CD8-positive, alpha-beta memory T cell (primary cell): ENCODE measurements around the gene BCAN. TPM values are rescaled to one million over a fixed set of nuclear protein-coding genes. Genes with fewer than 3 reads are reported as not detected.

Experiments
- CTCF ChIA-PET: fragments of 350-600 bp; sonication (Branson Sonifier 250); formaldehyde crosslinking; loops from one replicate; lab custom pipeline; 2021; ENCODE audit warnings: antibody characterized with exemption; lab: Charles Lee
- POLR2A ChIA-PET: fragments of 350-600 bp; sonication (Branson Sonifier 250); formaldehyde crosslinking; loops from one replicate; lab custom pipeline; 2021; ENCODE audit warnings: antibody characterized with exemption; lab: Charles Lee
- DNase-seq, 5 donors: peaks; one replicate each; pipeline versions ENCODE4 v3.0.0 to v3.0.0-alpha.2; 2020 to 2022; ENCODE audit warnings: mixed read lengths in 1 of 5
- H3K27ac ChIP-seq: one replicate; pipeline ENCODE4 v1.7.0; 2013; ENCODE audit warnings: low read depth, mild to moderate bottlenecking, low read length, moderate library complexity
- H3K27me3 ChIP-seq: 2 replicates; pipeline ENCODE4 v1.7.0; 2013; ENCODE audit warnings: low read length, mild to moderate bottlenecking; ENCODE audit not compliant: insufficient read depth, poor library complexity, severe bottlenecking
- H3K36me3 ChIP-seq: 2 replicates; pipeline ENCODE4 v1.7.0; 2013; ENCODE audit warnings: mild to moderate bottlenecking, low read length, moderate library complexity; ENCODE audit not compliant: insufficient read depth
- H3K4me1 ChIP-seq: 2 replicates; pipeline ENCODE4 v1.7.0; 2013; ENCODE audit warnings: mild to moderate bottlenecking, low read length, moderate library complexity; ENCODE audit not compliant: insufficient read depth
- H3K4me3 ChIP-seq: 2 replicates; pipeline ENCODE4 v1.7.0; 2013; ENCODE audit warnings: mild to moderate bottlenecking, low read length
- H3K9me3 ChIP-seq: 2 replicates; pipeline ENCODE4 v1.7.0; 2013; ENCODE audit warnings: mild to moderate bottlenecking, low read length
- H3K27ac Mint-ChIP-seq, 8 donors: one replicate each; pipeline ENCODE4 v1.8.0; 2020 to 2021; ENCODE audit warnings: mixed read lengths in 8 of 8, mild to moderate bottlenecking in 6 of 8, inconsistent platforms in 3 of 8, moderate library complexity in 3 of 8
- H3K27me3 Mint-ChIP-seq, 2 donors: one replicate each; pipeline ENCODE4 v1.8.0; 2020 to 2021; ENCODE audit warnings: mixed read lengths in 2 of 2, mild to moderate bottlenecking in 1 of 2, moderate library complexity in 1 of 2
- H3K36me3 Mint-ChIP-seq, 3 donors: one replicate each; pipeline ENCODE4 v1.8.0; 2020 to 2021; ENCODE audit warnings: mixed read lengths in 3 of 3, inconsistent platforms in 1 of 3, mild to moderate bottlenecking in 1 of 3
- H3K4me1 Mint-ChIP-seq, 3 donors: one replicate each; pipeline ENCODE4 v1.8.0; 2020 to 2021; ENCODE audit warnings: mixed read lengths in 3 of 3, inconsistent platforms in 1 of 3, mild to moderate bottlenecking in 1 of 3
- H3K4me3 Mint-ChIP-seq, 7 donors: one replicate each; pipeline ENCODE4 v1.8.0; 2020 to 2021; ENCODE audit warnings: mixed read lengths in 7 of 7, mild to moderate bottlenecking in 6 of 7, moderate library complexity in 4 of 7, inconsistent platforms in 2 of 7
- H3K9me3 Mint-ChIP-seq, 5 donors: one replicate each; pipeline ENCODE4 v1.8.0; 2020 to 2022; ENCODE audit warnings: mixed read lengths in 5 of 5, mild to moderate bottlenecking in 3 of 5, moderate library complexity in 2 of 5, inconsistent platforms in 1 of 5
- polyA plus RNA-seq: library from polyadenylated mRNA; unstranded; fragments of 300-500 nt; fragmentation: Illumina TruSeq; gene quantifications from one replicate; pipeline ENCODE4 v1.2.3, GENCODE V29; 2021
- total RNA-seq, 2 experiments: library from RNA; stranded (reverse); gene quantifications; one replicate each; pipeline ENCODE4 v1.2.3, GENCODE V29; 2021

The BCAN gene
- total and polyA plus RNA-seq, 3 experiments from 2014 or later: not detected

GRCh38 chr1:156654700-156655099 is 12.8 kb downstream of the BCAN start:
- Mint-ChIP-seq H3K27ac (no peak overlapping the region), H3K9me3 (no peaks in the 10 kb centered on the region), H3K27me3 (peaks cover 45 to 72% of the 10 kb centered on the region in 2 donors), H3K4me3 (no peak overlapping the region), H3K36me3 (peaks cover 0 to 8% (median 2%) of the 10 kb centered on the region in 3 donors), H3K4me1 (peaks cover 17 to 35% (median 24%) of the 10 kb centered on the region in 3 donors)
- no peak overlapping the region for H3K27ac ChIP-seq
- ChIA-PET CTCF (interaction anchor here (1.3 to 7.6 kb wide), 2 partner anchors 29 to 72 kb away, joined by 3 to 93 read pairs; no protein-coding TSS in a partner anchor), POLR2A (no interaction called here)
- DNase-seq: no peak
- no peaks in the 10 kb centered on the region for H3K9me3 ChIP-seq
- no peaks in the 10 kb centered on the region for H3K36me3 ChIP-seq
- H3K4me1 ChIP-seq: peaks cover 33% of the 10 kb centered on the region
- H3K4me3 ChIP-seq: no peak overlapping the region
- peaks cover 34% of the 10 kb centered on the region for H3K27me3 ChIP-seq

- Mint-ChIP-seq H3K4me3 (peak overlapping the region in 1 of 7 donors; percentile 65), H3K4me1 (peaks cover 23 to 41% (median 29%) of the 10 kb centered on the region in 3 donors), H3K36me3 (peaks cover 0 to 8% (median 2%) of the 10 kb centered on the region in 3 donors), H3K9me3 (no peaks in the 10 kb centered on the region), H3K27me3 (peaks cover 43 to 66% of the 10 kb centered on the region in 2 donors), H3K27ac (peak overlapping the region in 2 of 8 donors; percentile 15 to 37)
- Histone ChIP-seq H3K9me3 (no peaks in the 10 kb centered on the region), H3K27me3 (peaks cover 34% of the 10 kb centered on the region), H3K4me3 (no peak overlapping the region), H3K4me1 (peaks cover 38% of the 10 kb centered on the region), H3K36me3 (no peaks in the 10 kb centered on the region), H3K27ac (no peak overlapping the region)
- peak in 1 of 5 donors; percentile 27 for DNase-seq
- ChIA-PET POLR2A (no interaction called here), CTCF (interaction anchor here (1.1 to 7.6 kb wide), 3 partner anchors 30 to 289 kb away, joined by 3 to 93 read pairs (median 3); no protein-coding TSS in a partner anchor)
Measured at GRCh38 chr1:156655151-156655903, 13.4 kb downstream of the BCAN start.

GRCh38 chr1:156655904-156656516 is 14.1 kb downstream of the BCAN start:
- Mint-ChIP-seq H3K4me1 (peaks cover 28 to 48% (median 36%) of the 10 kb centered on the region in 3 donors), H3K4me3 (peak overlapping the region in 4 of 7 donors; percentile 20 to 80 (median 79)), H3K9me3 (no peaks in the 10 kb centered on the region), H3K27ac (peak overlapping the region in 2 of 8 donors; percentile 37 to 83), H3K36me3 (peaks cover 0 to 8% (median 2%) of the 10 kb centered on the region in 3 donors), H3K27me3 (peaks cover 41 to 61% of the 10 kb centered on the region in 2 donors)
- Histone ChIP-seq H3K27ac (no peak overlapping the region), H3K4me3 (no peak overlapping the region), H3K27me3 (peaks cover 34% of the 10 kb centered on the region), H3K4me1 (peaks cover 45% of the 10 kb centered on the region), H3K9me3 (no peaks in the 10 kb centered on the region), H3K36me3 (no peaks in the 10 kb centered on the region)
- ChIA-PET CTCF (interaction anchor here (1.1 to 7.6 kb wide), 3 partner anchors 30 to 290 kb away, joined by 3 to 93 read pairs (median 3); no protein-coding TSS in a partner anchor), POLR2A (no interaction called here)
- peak in 1 of 5 donors; percentile 42 for DNase-seq

GRCh38 chr1:156656806-156657740 is 15.2 kb downstream of the BCAN start:
- DNase-seq: peak; percentile 59 to 75 (median 67)
- peaks cover 35 to 53% of the 10 kb centered on the region in 2 donors for H3K27me3 Mint-ChIP-seq
- peaks cover 35 to 58% (median 43%) of the 10 kb centered on the region in 3 donors for H3K4me1 Mint-ChIP-seq
- Histone ChIP-seq H3K36me3 (no peaks in the 10 kb centered on the region), H3K4me3 (peak overlapping the region; percentile 61), H3K4me1 (peaks cover 56% of the 10 kb centered on the region), H3K27me3 (peaks cover 31% of the 10 kb centered on the region), H3K9me3 (no peaks in the 10 kb centered on the region), H3K27ac (peak overlapping the region; percentile 14)
- H3K9me3 Mint-ChIP-seq: no peaks in the 10 kb centered on the region
- peaks cover 0 to 8% (median 2%) of the 10 kb centered on the region in 3 donors for H3K36me3 Mint-ChIP-seq
- ChIA-PET CTCF (interaction anchor here (0.9 to 7.6 kb wide), 11 partner anchors 8 to 271 kb away, joined by 3 to 93 read pairs (median 4); partner anchors contain the start of genes BCAN, CRABP2 and NES), POLR2A (interaction anchor here (0.9 kb wide), 1 partner anchor 66 kb away, joined by 3 read pairs; the partner anchor contains the start of gene NAXE)
- peak overlapping the region in 5 of 8 donors; percentile 28 to 83 (median 70) for H3K27ac Mint-ChIP-seq
- H3K4me3 Mint-ChIP-seq: peak overlapping the region; percentile 28 to 92 (median 80)

GRCh38 chr1:156657741-156658319 is 15.9 kb downstream of the BCAN start:
- H3K9me3 ChIP-seq: no peaks in the 10 kb centered on the region
- H3K4me3 ChIP-seq: peak overlapping the region; percentile 61
- H3K27me3 ChIP-seq: peaks cover 26% of the 10 kb centered on the region
- no peaks in the 10 kb centered on the region for H3K36me3 ChIP-seq
- H3K27me3 Mint-ChIP-seq: peaks cover 32 to 47% of the 10 kb centered on the region in 2 donors
- ChIA-PET CTCF (interaction anchor here (0.9 to 7.6 kb wide), 11 partner anchors 9 to 272 kb away, joined by 3 to 93 read pairs (median 4); partner anchors contain the start of genes BCAN, CRABP2 and NES), POLR2A (interaction anchor here (0.9 kb wide), 1 partner anchor 67 kb away, joined by 3 read pairs; the partner anchor contains the start of gene NAXE)
- peaks cover 35 to 60% (median 44%) of the 10 kb centered on the region in 3 donors for H3K4me1 Mint-ChIP-seq
- peak overlapping the region; percentile 28 to 92 (median 80) for H3K4me3 Mint-ChIP-seq
- peak in 1 of 5 donors; percentile 41 for DNase-seq
- H3K27ac Mint-ChIP-seq: peak overlapping the region in 6 of 8 donors; percentile 28 to 95 (median 71)
- no peaks in the 10 kb centered on the region for H3K9me3 Mint-ChIP-seq
- peak overlapping the region; percentile 14 for H3K27ac ChIP-seq
- peaks cover 0 to 8% (median 2%) of the 10 kb centered on the region in 3 donors for H3K36me3 Mint-ChIP-seq
- peaks cover 58% of the 10 kb centered on the region for H3K4me1 ChIP-seq

- Mint-ChIP-seq H3K36me3 (peaks cover 0 to 4% (median 0%) of the 10 kb centered on the region in 3 donors), H3K9me3 (no peaks in the 10 kb centered on the region), H3K27ac (no peak overlapping the region), H3K27me3 (peaks cover 26 to 40% of the 10 kb centered on the region in 2 donors), H3K4me1 (peaks cover 35 to 60% (median 44%) of the 10 kb centered on the region in 3 donors), H3K4me3 (peak overlapping the region in 3 of 7 donors; percentile 17 to 87 (median 58))
- ChIA-PET POLR2A (interaction anchor here (0.9 kb wide), 1 partner anchor 67 kb away, joined by 3 read pairs; the partner anchor contains the start of gene NAXE), CTCF (interaction anchor here (0.9 to 7.6 kb wide), 10 partner anchors 9 to 272 kb away, joined by 3 to 93 read pairs (median 4); partner anchors contain the start of genes BCAN and CRABP2)
- H3K27me3 ChIP-seq: peaks cover 26% of the 10 kb centered on the region
- H3K27ac ChIP-seq: no peak overlapping the region
- DNase-seq: no peak
- no peaks in the 10 kb centered on the region for H3K36me3 ChIP-seq
- no peak overlapping the region for H3K4me3 ChIP-seq
- peaks cover 58% of the 10 kb centered on the region for H3K4me1 ChIP-seq
- no peaks in the 10 kb centered on the region for H3K9me3 ChIP-seq
Measured at GRCh38 chr1:156658496-156658895, 16.6 kb downstream of the BCAN start.
